AG09319 (cell line): ENCODE results near the gene SUCLA2.

Experiments used
- DNase-seq: peaks from one replicate; pipeline ENCODE4 v3.0.0-alpha.2; 2010; ENCODE audit warnings: low read depth; ENCODE audit errors: extremely low read depth
- CTCF ChIP-seq: IDR thresholded peaks from 2 replicates; pipeline ENCODE4 v1.5.1; 2011; ENCODE audit warnings: low read depth, mild to moderate bottlenecking, inconsistent platforms, low read length, moderate library complexity

SUCLA2 gene

GRCh38 chr13:47991859-47992258, 9.2 kb downstream of the SUCLA2 start:
- no peak for DNase-seq

GRCh38 chr13:47990920-47991466, 10.1 kb downstream of the SUCLA2 start:
- TF ChIP-seq CTCF, result no peak

More at GRCh38 chr13:47991859-47992258, 9.2 kb downstream of the SUCLA2 start:
- no peak for TF ChIP-seq CTCF

GRCh38 chr13:47990427-47990826, 10.6 kb downstream of the SUCLA2 start:
- no peak for DNase-seq
- no peak for TF ChIP-seq CTCF

More at GRCh38 chr13:47990920-47991466, 10.1 kb downstream of the SUCLA2 start:
- DNase-seq, result no peak

GRCh38 chr13:47983070-47983469, 18.0 kb downstream of the SUCLA2 start:
- TF ChIP-seq CTCF, result no peak

GRCh38 chr13:47976325-47976724, 24.7 kb downstream of the SUCLA2 start:
- no peak for DNase-seq

More at GRCh38 chr13:47983070-47983469, 18.0 kb downstream of the SUCLA2 start:
- DNase-seq, result no peak

GRCh38 chr13:47964863-47965262, 36.2 kb downstream of the SUCLA2 start:
- DNase-seq, result no peak
- no peak for TF ChIP-seq CTCF

More at GRCh38 chr13:47976325-47976724, 24.7 kb downstream of the SUCLA2 start:
- TF ChIP-seq CTCF, result no peak

- DNase-seq, result no peak
- TF ChIP-seq CTCF, result no peak
These were observed 38.8 kb downstream of the SUCLA2 start for GRCh38 chr13:47962237-47962636.
